Measurements from ENCODE around the gene GAGE10. TPM values are rescaled to one million over a fixed set of nuclear protein-coding genes. Genes with fewer than 3 reads are reported as not detected.

Gene GAGE10
- total and polyA plus RNA-seq, 2 of the 4 experiments (the other 2 are of a cell fraction), result not detected

GRCh38 chrX:49312176-49312575, 8.7 kb downstream of the GAGE10 start:
- Histone ChIP-seq H3K4me3 (ENCODE audit: insufficient read depth, low read depth, low read length) (no peak overlapping the region), H3K14ac (replicated peaks; ENCODE audit: low read depth, low read length) (no peak overlapping the region), H3K4ac (ENCODE audit: low read depth, low read length) (no peak overlapping the region), H2BK15ac (ENCODE audit: low read depth, low read length) (no peak overlapping the region), H2AK5ac (ENCODE audit: low read depth, low read length) (no peak overlapping the region), H2BK120ac (ENCODE audit: low read depth, low read length) (no peak overlapping the region), H3K79me1 (ENCODE audit: low read depth in 1 of 2, low read length in 2 of 2) (no peaks in the 10 kb centered on the region), H2BK20ac (ENCODE audit: low read depth, low read length) (no peak overlapping the region), H3K18ac (ENCODE audit: low read depth, low read length) (no peak overlapping the region), H4K91ac (ENCODE audit: insufficient read depth, low read depth, low read length) (no peak overlapping the region), H3K27me3 (ENCODE audit: control insufficient read depth, insufficient read depth, low read length) (peaks cover 4% of the 10 kb centered on the region; the same call in 1 of the 2 replicates), H3K9me3 (ENCODE audit: control insufficient read depth, insufficient read depth, low read length) (no peaks in the 10 kb centered on the region), H2BK5ac (ENCODE audit: low read depth, low read length, poor library complexity, severe bottlenecking) (no peak overlapping the region), H4K8ac (ENCODE audit: low read depth in 2 of 2, low read length in 2 of 2) (no peak overlapping the region), H4K20me1 (ENCODE audit: insufficient read depth, low read length) (no peaks in the 10 kb centered on the region), H3K36me3 (ENCODE audit: control insufficient read depth, insufficient read depth, low read length) (no peaks in the 10 kb centered on the region), H3K23ac (ENCODE audit: low read depth, low read length) (no peak overlapping the region), H3K9me1 (ENCODE audit: insufficient read depth, low read length) (no peaks in the 10 kb centered on the region), H2AFZ (replicated peaks; ENCODE audit: low read length, poor library complexity) (no peak overlapping the region), H3K4me2 (ENCODE audit: low read depth, low read length) (no peak overlapping the region), H2AK9ac (replicated peaks; ENCODE audit: low read depth, low read length, poor library complexity) (no peak overlapping the region), H3K56ac (ENCODE audit: extremely low read depth, insufficient read depth, low read length) (no peak overlapping the region), H3K4me1 (ENCODE audit: control insufficient read depth, insufficient read depth, low read length) (0 out of 2 replicates have a peak, but pooled peaks cover 3% of the 10 kb centered on the region), H4K5ac (ENCODE audit: low read depth, low read length) (no peak overlapping the region), H3K27ac (ENCODE audit: insufficient read depth, low read length) (no peak overlapping the region), H3K9ac (ENCODE audit: low read depth, low read length) (no peak overlapping the region)
- no peak for DNase-seq
- no TSS peak for BruUV-seq (replicated peaks)
- CTCF ChIA-PET, result no interaction called here
- WGBS, 2 experiments (ENCODE audit: extremely low coverage in 2 of 2, insufficient read length in 1 of 2), result 80% methylated on average over 1 of the region's 2 CpGs; no CpG with 5 or more reads in 1 of the 2 experiments
- TF ChIP-seq CEBPB (IDR thresholded peaks at IDR 0.05; ENCODE audit: low read depth, low read length) (no peak), CTCF (conservative IDR thresholded peaks at IDR 0.05; ENCODE audit: low read depth, low read length) (no peak), NFE2L2 (IDR thresholded peaks at IDR 0.05; ENCODE audit: low read depth, low read length) (no peak), RAD21 (IDR thresholded peaks at IDR 0.05; ENCODE audit: low read length) (no peak), MAFK (IDR thresholded peaks at IDR 0.05; ENCODE audit: low read depth, low read length) (no peak), SMC3 (IDR thresholded peaks at IDR 0.05; ENCODE audit: low read depth, low read length) (no peak), FOS (IDR thresholded peaks at IDR 0.05; ENCODE audit: low read depth, low read length) (no peak), POLR2A (IDR thresholded peaks at IDR 0.05; ENCODE audit: low read depth, low read length) (no peak), ELK1 (IDR thresholded peaks at IDR 0.05; ENCODE audit: borderline replicate concordance, low read depth, low read length) (no peak), MAZ (IDR thresholded peaks at IDR 0.05; ENCODE audit: borderline replicate concordance, low read depth, low read length) (no peak), BHLHE40 (IDR thresholded peaks at IDR 0.05; ENCODE audit: low read depth, low read length) (no peak)
- in situ Hi-C loops (cut with MboI; ENCODE audit: low sequenced_read_pairs) (no loop called here), intact Hi-C loops (cut with micrococcal nuclease) (no loop called here), dilution Hi-C loops (cut with HindIII; ENCODE audit: low sequenced_read_pairs, unreplicated experiment) (no loop called here)
- no peak for ATAC-seq (ENCODE audit: low read depth)
- POLR2A ChIA-PET (ENCODE audit: unreplicated experiment), result no interaction called here

Measured in IMR-90 (cell line).